GM23248 (cell line): ENCODE measurements around the gene EVX2.

Experiments used
- EZH2 ChIP-seq: fragments of 200-600 bp; sonication (generic); IDR thresholded peaks from 2 replicates; pipeline ENCODE4 v1.6.1; 2018; ENCODE audit warnings: antibody characterized with exemption, mild to moderate bottlenecking; ENCODE audit not compliant: insufficient read depth, poor library complexity, severe bottlenecking
- EZH2phosphoT487 ChIP-seq: fragments of 200-600 bp; sonication (generic); IDR thresholded peaks from 2 replicates; pipeline ENCODE4 v1.6.1; 2018; ENCODE audit warnings: antibody characterized with exemption, moderate library complexity, mild to moderate bottlenecking, low read depth; ENCODE audit not compliant: insufficient read depth

DNA sequence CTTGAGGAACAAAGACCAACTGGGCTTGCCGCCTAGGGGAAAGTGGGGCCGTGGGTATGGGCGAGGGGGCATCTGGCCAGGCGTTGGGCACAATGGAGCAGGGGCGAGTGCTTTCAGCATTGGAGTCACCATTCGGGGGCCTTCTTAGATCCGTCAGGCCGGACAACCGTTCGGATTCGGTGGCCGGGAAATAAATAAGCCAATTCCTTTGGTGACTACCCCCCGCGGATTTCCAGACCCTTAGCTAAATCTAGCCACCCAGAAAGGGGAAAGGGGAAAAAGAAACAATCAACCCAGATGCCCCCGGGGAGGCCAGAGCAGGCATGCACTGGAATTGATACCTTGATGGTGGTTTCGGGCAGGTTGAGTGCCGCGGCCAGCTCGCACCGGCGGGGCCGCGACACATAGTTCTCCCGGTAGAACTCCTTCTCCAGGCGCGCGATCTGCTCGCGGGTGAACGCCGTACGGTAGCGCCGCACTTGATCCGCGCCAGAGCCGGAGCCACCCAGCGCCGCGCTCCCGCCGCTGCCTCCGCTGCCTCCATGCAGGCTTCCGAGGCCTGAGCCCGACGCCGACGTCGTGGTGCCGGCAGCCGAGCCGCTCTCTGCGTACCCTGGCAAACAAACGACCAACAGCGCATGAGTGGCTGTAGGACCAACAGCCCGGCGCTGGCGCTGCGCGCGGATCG is 1.8 kb downstream of the EVX2 start:
- TF ChIP-seq EZH2 (no peak), EZH2phosphoT487 (peak; percentile 60; the same call in 1 of the 2 replicates)
